Measurements from ENCODE around the gene GLMN.

DNA sequence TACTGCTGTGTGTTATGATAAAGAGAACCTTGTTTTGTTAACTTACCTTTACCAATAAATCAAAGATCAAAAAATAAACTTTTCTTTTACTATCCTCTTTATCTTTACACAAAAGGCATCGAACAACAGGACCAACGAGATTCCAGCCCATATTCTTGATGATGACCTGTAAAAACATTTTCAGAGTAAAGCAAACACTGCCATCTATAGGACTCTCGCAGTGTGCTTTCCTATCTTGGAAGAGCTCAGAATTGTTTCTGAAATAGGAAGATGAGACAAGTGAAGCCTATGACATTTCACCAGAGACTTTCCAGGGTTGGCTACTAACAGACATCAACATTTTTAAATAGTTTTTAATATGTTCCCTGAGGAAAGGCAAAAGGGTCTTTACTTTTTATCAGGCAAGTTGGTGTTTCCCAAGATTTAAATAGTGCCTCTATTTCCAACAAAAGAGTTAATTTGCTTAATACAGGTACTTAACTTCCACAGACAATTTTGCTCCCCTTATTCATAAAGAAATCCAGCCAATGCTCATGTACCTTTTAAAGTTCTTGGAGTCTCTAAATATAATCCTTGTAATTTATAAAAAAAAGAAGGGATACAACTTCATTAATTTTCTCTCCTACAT, 7.3 kb downstream of the GLMN start:
- TF ChIP-seq, protein P1, sequence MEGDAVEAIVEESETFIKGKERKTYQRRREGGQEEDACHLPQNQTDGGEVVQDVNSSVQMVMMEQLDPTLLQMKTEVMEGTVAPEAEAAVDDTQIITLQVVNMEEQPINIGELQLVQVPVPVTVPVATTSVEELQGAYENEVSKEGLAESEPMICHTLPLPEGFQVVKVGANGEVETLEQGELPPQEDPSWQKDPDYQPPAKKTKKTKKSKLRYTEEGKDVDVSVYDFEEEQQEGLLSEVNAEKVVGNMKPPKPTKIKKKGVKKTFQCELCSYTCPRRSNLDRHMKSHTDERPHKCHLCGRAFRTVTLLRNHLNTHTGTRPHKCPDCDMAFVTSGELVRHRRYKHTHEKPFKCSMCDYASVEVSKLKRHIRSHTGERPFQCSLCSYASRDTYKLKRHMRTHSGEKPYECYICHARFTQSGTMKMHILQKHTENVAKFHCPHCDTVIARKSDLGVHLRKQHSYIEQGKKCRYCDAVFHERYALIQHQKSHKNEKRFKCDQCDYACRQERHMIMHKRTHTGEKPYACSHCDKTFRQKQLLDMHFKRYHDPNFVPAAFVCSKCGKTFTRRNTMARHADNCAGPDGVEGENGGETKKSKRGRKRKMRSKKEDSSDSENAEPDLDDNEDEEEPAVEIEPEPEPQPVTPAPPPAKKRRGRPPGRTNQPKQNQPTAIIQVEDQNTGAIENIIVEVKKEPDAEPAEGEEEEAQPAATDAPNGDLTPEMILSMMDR (IDR thresholded peaks at IDR 0.05), result peak in 2 of 3 experiments; percentile 28 to 54
- no peak for TF ChIP-seq POLR2A (IDR thresholded peaks at IDR 0.05)

All from testis (tissue), 2 donors.